GM21723 (cell line): Measurements from ENCODE around the gene FAM171A1.

Experiments
- ATAC-seq: cut with Tn5 transposase; IDR thresholded peaks from one replicate; pipeline ENCODE4 v1.9.1; 2021; ENCODE audit warnings: mild to moderate bottlenecking, moderate library complexity; ENCODE audit not compliant: unreplicated experiment

The FAM171A1 gene

DNA sequence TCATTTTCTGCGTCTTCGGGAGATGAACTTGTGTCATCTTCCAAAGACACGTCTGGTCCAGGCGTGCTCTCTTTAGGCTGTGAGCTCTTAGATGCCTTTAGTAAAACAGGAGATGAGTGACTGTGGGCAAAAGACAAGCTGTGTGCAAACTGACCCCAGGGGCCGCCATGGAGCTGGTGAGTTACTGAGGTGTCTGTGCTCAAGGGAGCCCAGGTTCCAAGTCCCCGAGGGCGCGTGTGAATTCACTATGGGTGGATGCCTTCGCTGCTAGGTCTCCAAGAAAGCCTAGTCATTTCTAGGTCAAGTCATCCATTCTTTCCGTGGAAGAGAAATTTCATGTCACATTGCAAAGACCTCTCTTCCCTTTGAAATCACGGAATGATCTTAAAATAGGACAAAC is 118.7 kb downstream of the FAM171A1 start:
- no peak for ATAC-seq

DNA sequence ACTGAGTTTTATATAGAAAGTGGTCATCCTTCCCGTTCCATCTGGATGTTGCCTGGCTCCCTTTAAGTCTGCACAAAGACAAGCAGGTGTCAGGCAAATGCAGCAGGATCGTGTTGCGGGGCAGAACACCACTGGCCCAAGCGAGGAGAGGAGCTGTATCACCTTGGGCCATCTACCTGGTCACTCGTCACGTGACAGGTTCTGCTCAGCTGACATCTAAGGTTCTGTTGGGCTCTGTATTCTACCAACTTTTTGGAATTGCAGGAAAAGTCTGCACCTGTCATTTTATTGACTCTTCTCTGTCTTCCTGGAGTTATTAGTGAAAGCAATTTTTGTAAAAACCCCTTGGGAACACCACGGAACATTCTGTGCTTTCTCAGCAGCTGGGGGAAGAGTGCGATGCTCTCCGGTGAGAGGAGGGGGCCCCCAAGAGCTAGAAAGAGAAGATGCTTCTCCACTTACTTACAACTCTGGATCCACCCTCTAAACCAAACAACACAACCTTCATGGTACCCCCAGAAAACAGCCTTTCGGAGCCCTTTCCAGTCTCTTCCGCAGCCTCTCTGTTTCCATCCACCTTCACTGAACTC is 119.2 kb downstream of the FAM171A1 start:
- ATAC-seq: no peak

GRCh38 chr10:15245530-15245929 is 125.6 kb downstream of the FAM171A1 start:
- no peak for ATAC-seq

- no peak for ATAC-seq
Observed at GRCh38 chr10:15244635-15245197, 126.4 kb downstream of the FAM171A1 start.

DNA sequence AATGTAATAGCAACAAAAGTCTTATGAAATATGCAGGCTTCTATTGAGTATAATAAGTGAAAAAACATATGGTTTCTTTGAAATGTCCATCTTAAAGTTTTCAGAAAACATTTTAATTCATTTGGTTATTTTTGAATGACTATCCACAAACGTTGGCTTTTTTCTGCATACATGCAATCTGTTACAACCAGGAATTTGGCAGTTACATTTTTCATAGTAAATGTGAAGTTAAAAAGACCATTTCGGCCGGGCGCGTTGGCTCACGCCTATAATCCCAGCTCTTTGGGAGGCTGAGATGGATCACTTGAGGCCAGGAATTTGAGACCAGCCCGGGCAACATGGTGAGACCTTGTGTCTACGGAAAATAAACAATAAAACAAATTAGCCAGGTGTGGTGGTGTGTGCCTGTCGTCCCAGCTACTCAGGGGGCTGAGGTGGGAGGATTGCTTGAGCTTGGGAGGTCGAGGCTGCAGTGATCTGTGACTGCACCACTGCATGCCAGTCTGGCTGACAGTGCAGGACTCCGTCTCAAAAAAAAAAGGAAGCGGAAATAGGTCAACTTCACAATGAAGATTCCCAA is 128.7 kb downstream of the FAM171A1 start:
- no peak for ATAC-seq

DNA sequence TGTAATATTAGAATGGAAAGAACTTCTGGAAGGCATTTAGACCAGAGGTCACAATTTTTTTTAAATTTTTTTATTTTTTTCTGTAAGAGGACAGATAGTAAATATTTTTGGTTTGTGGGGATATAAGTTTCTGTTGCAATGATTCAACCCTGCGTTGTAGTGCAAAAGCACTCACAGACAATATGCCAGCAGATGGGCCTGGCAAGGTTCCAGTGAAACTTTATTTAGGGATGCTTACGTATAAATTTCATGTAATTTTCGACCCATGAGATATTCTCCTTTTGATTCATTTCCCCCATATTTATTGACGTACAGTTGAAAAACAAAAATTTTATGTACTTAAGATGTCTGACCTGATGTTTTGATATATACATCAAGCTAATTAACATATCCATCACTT is 129.8 kb downstream of the FAM171A1 start:
- no peak for ATAC-seq

- ATAC-seq: no peak
Observed at GRCh38 chr10:15238555-15239335, 132.3 kb downstream of the FAM171A1 start.

GRCh38 chr10:15237351-15237750 is 133.7 kb downstream of the FAM171A1 start:
- no peak for ATAC-seq

DNA sequence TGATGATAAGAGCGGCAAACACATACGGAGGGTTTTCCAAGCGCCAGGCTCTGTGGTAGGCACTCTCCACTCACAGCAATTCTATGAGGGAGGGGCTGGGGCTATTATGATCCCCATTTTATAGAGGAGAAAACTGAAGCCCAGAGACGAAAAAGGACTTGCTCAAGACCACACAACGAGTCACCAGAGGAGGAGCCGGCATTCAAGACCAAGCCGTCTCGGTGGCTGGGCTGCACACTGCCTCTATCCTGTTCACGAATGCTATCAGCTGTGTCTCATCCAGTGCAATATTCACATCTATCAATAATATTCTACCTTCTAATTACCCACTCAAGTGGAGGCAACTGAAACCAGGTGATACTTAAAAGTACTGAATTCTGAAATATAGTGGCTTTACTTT is 134.7 kb downstream of the FAM171A1 start:
- ATAC-seq: no peak

DNA sequence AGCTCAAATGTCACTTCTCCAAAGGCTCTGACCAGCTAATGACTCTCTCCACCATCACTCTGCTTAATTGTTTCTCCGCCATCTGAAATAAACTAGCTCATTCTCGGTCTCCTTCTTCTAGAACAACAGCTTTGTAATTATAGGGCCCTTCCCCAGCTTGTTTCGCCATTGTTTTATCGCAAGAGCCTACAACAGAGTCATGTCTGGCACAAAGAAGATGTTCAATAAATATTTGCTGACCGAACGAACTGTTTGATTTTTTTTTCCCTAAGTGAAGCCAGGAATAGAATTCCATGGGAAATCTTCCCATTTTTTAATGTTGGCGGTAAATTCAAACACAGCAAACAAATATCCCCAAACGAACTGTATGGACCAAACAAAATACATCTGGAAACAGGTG is 138.8 kb downstream of the FAM171A1 start:
- ATAC-seq: no peak

DNA sequence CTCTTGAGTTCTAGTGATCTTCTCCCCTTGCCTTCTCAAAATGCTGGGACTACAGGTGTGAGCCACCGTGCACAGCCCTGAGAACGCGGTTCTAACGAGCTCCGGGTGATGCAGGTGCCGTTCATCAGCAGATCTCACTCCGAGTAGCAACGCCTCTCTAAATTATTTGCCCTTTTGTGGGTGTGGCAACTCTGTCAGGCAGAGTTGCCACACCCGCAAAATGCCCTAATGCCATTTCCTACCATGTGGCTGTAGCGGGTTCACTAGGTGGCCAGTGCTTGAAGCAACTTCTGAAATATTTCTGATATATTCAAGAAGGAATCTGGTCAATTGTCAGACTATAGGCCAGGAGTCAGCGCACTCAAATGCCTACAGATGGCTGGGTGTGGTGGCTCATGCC is 139.7 kb downstream of the FAM171A1 start:
- no peak for ATAC-seq

DNA sequence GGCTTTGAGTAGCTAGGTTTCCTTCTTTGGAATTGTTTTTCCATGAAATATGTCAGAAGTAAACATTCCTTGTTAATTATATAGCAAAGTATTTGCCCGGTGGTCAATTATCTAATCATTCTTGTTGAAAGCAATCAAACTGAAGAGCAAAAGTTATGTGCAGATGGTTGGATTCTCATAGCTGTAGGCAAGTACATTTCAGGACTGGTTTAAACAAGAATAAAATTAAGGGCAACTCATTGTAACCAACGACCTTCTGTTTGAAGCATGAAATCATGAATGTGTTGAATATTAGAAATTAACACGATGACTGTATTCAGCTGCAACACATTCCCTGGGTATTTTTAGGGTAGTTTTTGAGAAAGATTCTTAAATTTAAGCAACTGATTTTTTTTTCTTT is 140.8 kb downstream of the FAM171A1 start:
- ATAC-seq: no peak

GRCh38 chr10:15229268-15229667 is 141.8 kb downstream of the FAM171A1 start:
- ATAC-seq: no peak

DNA sequence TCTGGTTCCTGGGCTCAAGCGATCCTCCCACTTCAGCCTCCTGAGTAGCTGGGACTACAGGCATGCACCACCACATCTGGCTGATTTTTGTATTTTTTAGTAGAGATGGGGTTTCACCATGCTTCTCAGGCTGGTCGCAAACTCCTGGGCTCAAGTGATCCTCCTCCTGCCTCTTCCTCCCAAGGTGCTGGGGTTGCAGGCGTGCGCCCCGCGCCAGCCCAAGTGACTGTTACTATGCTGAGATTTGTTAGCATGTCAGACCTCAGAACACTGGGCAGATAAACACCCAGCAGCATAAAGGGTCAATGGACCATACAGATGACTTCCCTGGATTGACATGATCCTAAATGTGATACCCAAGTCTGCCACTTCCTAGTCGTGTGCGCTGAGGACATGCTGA is 142.7 kb downstream of the FAM171A1 start:
- no peak for ATAC-seq

DNA sequence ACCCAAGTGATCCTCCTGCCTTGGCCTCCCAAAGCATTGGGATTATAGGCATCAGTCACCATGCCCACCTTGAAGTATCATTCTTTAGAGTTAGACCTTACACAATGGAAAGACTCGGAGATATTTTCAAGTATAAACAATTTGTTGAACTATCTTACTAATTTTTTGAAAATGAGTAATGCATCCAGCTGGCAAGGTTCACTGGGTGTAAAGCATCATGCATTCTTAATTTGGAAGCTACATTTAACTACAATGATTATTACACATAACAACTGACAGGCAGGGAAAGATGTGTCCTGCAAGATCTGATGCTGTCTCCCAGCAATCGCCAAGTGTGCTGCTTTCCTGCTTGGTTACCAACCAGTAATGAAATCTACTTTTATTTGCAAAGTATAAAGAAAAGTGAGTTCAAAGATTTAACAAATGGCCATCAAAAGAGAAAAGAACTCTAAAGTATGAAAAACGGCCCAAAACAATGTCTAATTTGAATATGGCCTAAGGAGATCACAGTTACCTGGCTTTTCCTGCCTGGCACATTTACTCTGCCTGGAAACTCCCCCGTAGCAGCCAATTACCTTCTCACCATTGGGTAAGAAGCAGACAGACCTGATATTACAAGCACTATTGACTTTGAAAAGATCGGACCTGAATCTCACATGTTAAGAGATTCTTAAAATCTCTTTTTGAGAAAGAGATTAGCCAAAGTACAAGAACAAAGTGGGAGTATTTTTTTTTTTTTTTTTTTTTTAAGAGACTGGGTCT is 143.3 kb downstream of the FAM171A1 start:
- no peak for ATAC-seq

GRCh38 chr10:15225511-15225910 is 145.6 kb downstream of the FAM171A1 start:
- no peak for ATAC-seq

GRCh38 chr10:15224948-15225347 is 146.1 kb downstream of the FAM171A1 start:
- no peak for ATAC-seq

DNA sequence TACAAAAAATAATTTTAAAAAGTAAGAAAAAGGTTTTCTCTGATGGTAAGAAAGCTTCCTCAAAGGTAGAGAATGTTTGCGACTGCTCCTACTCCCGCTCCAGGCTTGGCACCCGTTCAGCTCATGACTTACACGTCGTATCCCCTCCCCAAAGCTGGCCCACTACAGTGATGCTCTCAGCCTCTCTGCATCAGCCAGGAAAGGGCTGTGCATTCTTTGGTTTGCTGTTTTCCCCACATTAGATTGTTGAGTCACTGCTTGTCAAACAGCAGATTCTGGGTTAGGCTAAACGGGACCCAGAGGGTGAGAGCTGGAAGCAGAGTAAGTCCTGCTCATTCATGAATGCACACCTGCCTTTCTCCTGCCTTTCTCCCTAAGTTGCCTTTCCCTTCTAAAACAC is 147.9 kb downstream of the FAM171A1 start:
- ATAC-seq: no peak

- ATAC-seq: no peak
Observed at GRCh38 chr10:15222511-15222910, 148.6 kb downstream of the FAM171A1 start.

GRCh38 chr10:15220445-15220844 is 150.6 kb downstream of the FAM171A1 start:
- ATAC-seq: no peak

- no peak for ATAC-seq
Observed at GRCh38 chr10:15216700-15217099, 154.4 kb downstream of the FAM171A1 start.
